KG1 (cell line): ENCODE measurements around the gene CNN3.

Source experiments
- DNase-seq: peaks from one replicate; lab custom pipeline; 2025; lab: John Stamatoyannopoulos, UW

Gene CNN3

DNA sequence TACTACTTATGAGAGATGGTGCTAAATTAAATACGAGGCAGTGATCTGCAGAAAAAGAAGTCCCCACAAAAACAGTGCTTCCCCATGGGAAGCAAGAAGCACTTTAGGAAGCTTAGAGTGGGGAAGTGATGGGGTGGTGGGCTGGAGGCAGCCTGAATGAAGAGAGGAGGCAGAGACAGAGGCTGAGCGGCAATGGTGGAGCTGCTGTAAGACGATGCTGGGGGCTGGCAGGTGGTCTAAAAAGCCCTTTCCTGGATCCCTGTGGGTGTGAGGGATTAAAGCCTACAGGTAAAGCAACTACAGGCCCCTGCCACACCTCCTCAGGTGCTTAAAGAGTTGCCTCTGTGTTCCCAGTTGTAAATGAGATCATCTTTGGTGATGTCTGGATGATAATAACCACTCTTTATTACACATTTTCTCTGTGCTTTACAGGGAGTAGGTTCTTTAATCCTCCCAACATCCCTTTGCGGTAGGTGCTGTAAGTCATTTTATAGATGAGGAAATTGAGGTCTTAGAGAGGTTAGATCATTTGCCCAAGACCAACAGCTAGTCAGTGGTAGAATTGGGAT, 39.2 kb downstream of the CNN3 start:
- DNase-seq, result no peak

DNA sequence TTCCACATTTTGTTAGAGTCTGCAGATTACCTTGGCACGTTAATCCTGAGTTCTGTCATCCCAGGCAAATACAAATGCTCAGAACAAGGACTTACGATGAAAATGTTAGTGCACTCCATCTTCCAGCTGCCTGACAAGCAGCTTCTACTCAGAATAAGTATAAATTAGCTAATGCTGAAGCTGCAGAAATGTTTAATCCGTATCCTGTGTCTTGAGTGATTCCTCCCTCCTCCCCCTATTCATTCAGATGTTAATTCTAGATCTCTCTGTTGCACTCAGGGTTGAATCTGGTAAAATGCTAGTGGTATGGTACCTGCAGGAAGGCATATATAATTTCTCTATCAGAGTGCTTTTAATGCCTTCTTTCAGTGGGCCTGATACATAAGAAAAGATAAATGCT, 39.8 kb downstream of the CNN3 start:
- DNase-seq, result no peak

DNA sequence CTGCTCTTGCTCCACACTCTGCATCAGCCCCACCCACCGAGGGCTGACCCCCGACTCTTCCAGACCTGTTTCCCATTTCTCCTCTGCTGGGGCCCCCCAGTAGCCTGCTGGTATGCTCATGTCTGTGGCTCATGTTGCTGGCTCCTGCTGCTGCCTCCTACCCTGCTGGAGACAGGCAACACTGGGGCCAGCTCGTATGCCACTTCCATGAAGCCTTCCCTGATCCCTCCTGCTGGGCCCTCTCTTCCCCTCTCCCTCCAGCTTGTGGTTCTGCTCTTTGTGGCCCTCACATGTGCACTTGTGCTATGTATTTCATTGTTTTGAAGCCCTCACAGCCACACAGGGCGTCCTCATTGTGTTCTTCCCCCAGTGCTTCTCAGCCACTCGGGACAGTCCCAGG, 40.5 kb downstream of the CNN3 start:
- DNase-seq, result no peak

DNA sequence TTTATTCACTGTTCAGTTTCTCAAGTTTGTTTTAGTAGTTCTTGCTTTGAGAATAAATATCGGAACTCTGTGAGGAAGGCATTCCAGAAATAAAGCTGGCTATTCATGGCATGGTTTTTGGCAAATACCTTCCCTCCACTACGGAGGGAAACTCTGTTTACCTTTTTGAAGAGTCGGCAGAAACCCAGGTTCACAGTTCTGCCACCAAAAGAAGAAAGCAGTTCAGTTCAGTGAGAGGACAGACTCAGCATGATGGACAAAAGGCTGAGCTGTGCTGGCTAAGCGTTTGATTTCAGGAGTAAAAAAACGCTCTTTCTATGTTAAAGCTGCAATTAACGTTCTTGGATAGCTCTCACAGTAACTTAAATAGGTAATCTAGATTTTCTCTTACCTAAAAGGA, 42.4 kb downstream of the CNN3 start:
- no peak for DNase-seq

DNA sequence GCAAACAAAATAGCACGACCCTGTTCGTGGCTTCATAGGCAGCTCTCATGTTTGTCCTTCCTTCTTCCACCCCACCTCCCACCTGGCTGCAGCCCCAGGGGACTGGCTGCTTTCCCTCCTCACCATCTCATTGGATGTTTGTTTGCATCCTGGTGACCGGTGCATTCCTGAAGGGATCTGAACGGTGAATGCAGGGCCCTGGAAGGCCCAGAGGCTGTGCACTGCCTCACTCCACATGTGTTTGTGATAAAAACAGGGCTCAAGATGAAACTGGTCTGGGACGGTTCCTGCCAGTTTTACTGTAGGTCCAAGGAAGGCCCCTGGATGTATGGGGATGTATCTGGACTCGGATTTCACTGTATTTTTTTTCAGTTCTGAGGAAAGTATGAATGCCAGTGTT, 42.8 kb downstream of the CNN3 start:
- no peak for DNase-seq

DNA sequence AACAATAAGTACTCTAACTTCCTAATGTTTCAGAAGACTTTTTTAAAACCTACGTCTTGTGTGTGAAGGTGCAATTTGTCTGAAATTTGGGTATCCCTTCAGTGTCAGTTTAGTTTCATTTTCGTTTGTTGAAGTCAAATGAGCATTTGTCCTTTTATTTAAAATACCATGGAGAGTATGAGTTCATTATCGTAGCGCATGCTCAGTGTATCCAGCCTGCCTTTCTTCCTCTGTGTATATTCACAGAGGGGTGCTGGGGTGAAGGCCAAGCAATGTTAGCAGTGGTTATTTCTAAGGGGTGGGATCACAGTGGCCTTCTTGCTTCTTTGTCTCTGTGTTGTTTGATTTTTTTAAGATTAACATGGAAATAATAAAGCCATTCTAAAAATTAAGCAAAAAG, 43.2 kb downstream of the CNN3 start:
- no peak for DNase-seq

DNA sequence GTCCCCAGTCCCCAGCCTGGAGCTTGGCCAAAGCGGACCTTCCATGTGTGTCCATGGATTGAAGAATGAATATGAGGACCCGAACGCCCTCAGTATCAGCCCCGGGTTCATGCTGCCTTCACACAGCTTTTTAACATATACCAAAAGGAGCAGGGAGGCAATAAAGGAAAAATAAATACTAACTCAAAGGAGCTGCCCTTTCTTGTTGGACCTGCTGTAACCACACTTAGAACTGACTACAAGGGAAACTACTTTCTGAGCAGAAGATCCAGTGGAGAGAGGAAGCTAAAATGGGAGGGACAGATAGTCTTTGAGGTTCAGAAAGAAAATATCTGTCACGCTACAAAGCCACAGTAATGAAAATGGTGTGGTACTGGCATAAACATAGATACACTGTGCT, 48.6 kb downstream of the CNN3 start:
- no peak for DNase-seq

DNA sequence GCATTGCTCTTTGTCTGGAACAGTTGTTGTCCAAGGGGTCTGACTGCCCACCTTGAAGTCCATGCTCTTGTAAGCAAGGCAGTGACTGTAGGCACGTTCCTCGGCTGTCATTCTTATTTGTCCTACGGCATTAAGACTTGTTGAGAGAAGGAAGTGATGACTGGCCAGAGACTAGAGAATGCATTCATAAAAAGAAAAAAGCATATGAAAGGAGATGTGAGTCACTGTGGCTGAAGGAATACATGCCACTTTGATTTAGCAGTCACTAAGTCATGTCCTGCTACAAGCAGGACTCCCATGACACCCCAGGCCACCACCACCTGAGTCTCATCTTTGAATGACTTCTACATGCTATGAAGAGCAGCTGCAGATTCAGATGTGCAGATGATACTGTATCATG, 50.5 kb downstream of the CNN3 start:
- DNase-seq, result no peak

DNA sequence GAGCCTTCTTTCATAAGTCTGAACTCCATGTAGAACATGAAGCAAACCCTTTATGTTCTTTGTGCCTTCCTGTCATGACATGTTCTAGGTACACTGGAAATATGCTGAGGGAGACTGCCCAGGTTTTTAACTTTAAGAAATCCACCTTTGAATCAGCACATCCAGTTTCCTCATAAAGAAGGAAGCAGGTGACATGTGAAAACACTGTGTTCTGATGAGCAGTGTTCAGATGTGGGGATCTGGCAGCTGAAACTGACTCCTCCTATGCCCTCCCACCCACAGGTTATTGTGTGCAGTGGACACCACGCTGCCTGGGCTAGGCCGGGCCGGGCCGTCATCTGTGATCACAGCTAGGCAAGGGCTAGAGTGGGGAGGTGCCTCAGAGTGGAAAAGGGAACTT, 51.1 kb downstream of the CNN3 start:
- no peak for DNase-seq

DNA sequence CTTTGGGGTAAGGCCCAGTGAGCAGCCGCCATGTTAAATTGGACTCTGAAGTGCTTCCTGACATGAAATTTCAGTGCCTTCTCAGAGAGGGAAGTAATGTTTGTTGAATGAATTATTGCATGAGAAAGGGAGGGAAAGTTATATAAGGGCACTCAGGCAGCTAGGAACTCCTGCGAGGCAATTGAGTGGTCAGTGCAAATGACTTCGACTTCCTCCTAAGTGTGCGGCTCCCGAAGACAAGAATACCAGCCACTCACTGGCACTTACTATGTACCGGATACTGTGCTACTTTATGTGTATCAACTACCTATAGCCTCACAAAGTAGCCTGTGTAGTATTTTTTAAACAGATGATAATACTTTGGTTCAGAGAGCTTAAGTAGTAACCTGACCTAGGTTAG, 52.5 kb downstream of the CNN3 start:
- no peak for DNase-seq

DNA sequence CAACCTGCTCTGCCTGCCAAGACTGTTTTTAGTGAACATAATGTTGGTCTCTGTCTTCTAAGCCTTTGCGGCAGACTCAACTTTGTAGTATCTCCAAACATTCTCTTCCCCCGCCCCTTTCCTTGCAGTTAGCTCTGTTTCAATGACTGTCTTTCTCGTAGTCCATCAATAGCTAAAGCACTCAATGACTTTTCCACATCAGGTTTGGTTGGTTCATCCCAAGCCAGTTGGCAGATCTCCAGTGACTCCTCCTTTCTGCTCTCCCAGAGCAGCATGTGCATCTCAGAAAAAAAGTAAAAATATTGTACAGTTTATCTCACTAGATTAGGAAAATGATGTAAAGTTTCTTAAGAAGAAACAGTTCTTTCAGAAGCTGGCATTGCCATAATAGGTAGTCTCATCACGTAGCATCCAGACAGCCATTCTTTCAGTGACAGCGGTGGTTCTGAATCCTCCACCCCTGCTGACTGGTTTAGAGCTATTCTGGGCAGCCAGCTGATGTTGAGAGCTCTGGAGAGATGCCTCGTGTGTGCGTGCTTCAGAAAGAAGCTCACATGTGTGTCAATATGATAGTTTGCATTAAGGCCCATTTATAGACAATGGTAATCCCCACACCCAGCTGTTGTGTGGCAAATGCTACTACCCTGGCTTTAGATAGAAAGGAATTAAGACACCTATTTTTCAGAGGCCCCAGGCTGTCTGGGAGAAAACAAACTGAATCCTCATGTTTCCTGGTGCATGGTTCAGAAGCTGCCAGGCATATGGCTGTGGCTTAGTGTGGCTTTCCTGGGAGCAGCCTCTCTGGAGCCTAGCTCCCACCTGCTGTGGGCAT, 53.2 kb downstream of the CNN3 start:
- DNase-seq, result no peak

DNA sequence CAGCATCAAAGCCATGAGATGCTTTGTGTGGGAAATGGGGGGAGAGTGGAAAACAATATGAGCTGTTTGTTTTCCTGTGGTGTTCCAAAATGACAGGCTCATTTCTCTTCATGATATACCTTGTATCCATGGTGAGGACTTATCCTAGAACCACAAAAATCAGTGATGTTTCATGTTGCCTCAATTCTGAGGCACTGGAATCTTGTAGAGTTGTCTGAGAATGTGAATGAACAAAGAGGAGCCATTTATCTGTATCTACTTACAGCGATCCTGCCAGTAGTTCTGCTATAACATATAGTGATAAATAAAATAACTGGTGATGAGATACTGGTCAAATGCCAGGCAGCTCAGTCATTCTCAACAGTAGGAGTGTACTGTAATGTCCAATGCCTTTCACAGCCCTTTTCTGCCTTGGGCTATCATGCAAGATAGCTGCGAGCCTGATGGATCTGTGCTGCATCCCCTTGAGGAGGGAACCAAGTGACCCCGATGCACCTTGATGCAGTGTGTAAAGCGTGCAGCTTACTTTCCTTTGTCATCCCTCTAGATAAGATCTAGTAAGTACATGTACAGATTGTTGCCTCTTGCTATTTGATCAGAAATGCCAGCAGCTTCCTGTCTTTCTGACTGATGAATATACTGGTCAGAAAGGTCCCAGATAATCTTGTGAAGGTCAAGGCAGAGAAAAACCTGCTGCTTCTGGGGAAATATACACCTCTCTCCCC, 54.0 kb downstream of the CNN3 start:
- no peak for DNase-seq

DNA sequence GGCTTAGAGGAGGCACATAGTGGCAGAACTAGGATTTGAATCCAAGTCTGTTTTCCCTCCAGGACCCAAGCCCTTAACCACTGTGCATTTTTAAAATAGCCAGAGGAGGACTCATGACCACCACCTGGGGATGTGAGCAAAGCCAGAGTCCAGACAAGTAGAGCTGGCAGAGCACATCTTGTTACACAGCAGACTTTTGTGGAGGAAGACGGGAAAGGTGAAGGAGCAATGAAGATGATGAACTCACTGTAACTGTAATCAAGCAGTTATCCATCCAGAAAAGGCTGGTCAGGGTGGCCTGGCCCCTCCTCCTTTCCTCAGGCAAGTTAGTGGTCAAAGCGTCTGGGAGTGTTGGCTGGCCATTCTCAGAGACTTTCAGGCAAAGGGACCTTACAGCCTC, 55.9 kb downstream of the CNN3 start:
- no peak for DNase-seq

DNA sequence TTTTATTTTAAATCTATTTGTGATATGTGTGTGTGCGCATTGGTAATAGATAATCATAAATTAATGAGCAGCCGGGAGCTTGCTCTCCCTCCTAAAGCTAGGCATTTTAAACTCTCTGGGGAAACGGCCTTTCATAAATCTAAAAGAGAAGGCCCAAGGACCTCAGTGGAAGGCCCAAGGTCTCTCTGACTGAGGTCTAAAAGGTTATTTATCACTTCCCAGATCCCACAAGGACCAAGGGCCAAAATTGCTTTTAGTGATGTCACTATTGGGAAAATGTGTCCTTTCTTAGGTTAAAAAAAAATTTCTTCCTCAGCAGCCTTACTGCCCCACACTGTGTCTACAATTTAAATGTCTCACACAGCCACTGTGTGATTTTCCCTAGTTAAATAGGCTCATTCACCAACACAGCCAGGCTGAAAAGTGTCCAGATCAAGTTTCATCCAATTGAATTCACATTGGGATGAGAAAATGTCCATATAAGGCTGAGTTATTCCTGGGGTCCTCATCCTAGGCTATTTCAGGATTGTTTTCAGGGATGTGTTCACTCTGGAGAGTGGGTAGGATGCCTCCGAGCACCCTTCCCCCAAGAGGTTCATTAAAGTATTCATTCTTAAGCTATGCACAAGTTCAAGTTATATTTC, 60.6 kb downstream of the CNN3 start:
- DNase-seq, result no peak

DNA sequence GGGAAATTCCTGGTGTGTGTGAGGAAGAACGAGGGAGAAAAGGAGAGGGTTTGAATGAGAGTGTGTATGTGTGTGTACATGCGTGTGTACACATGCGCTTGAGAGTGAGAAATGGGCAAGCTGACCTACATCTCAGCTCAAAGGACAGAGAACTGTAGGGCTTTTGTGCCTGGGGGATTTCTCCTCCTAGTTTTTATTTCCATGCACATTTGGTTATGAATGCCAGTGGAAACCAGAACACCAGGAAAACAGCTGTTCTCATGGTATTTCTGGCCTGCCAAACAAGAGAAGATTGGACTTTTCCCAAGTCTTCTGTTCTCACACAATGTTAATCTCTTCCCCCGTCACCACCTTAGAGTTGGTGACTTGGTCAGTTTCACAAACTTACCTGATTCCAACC, 61.5 kb downstream of the CNN3 start:
- DNase-seq, result no peak

DNA sequence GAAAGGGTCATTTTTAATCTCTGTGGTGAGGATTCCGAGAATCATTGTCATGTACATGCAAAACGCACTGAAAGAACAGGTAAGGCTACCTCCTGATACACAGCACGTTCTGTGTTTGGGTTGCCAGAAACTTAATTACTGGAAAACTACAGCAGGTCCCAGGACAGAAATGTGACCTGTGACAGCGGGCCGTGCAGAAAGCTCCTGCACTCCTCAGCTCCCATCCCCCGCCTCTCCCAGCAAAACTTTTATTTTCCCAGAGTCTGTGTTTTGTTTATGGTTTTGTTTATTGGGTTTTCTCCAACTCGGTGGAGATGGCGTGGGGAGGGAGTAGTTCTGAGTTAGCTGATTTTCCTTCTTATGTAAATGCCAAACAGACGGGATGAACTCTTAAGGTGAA, 62.1 kb downstream of the CNN3 start:
- no peak for DNase-seq

DNA sequence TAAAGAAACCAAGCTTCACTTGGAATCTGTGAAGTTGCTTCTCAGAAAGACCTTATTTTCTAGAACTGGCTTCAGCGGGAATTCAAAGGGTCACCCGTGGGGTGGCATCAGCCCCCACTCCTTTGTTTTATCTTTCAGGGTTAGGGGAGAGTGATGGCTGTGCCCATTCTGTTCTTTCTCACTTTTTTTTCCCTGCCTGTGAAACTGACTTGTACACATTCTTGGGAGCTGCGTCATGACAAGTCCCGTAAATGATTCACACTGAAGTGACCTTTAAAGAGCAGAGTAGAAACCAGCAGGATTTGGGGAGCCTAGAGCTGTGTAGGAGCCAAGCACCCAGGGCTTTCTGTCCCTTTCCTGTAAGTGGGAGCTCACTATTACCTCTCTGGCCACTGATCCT, 63.0 kb downstream of the CNN3 start:
- no peak for DNase-seq

DNA sequence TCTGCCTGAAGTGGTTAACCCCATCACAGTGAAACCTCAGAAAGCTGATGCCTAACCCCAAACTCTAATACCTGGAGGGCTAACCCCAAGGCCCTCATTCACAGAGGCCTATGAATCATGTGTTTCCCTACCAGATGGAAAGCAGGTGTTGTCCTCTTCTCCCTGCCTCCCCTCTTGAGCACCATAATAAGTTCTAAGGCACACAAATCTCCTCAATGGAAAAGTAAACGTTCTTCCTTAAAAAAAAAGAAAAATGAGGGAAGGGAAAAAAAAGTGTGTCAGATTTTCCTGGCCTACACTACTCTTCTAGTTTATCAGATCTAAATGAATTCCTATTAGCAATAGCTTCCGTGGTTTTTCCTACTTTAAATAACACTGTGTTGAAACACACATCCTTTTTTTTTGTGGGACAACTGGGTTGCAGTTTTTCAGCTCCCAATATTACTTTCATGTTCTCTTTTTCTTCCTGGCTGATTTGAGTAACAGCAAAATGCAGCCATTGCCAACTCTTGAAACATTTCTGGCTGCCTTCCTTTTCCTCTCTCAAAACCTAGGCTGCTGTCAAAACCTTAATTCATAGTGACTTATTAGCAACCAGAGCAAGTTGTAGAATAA, 63.5 kb downstream of the CNN3 start:
- no peak for DNase-seq

DNA sequence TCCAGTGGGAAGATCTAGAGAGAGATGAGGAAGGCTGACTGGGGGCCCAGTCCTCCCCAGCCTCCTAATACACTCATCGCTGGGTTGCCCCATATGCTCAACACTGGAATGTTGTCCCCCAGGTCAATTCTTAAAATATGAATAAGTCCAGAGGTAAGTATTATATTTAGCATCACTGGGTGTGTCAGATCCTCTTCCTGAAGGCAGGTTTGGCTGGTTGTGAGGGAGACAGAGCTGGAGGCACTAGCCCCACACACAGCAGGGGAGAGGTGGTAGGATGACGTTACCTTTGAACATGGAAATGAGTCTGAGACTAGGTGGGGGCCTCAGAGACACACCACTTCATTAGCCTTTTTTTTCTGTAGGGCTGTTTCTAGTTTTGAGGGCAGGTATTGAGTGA, 64.2 kb downstream of the CNN3 start:
- no peak for DNase-seq

DNA sequence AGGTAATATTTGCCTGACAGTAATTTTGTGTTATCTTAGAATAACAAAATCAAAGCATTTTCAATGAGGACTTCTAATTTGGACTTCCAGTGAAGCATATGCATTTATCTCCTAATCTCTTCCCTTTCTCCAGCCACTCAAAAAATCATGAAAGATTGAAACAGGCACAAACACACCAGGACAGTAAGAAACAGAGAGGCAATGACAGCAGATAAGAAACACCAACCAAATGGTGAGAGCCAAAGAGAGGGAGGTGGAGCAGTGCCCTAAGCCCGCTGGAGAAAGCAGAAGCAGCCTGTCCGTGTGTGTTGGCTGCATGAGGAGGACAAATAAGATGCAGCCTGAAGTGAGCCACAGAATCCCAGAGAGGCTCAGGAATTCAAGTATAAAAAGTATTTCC, 67.7 kb downstream of the CNN3 start:
- no peak for DNase-seq

DNA sequence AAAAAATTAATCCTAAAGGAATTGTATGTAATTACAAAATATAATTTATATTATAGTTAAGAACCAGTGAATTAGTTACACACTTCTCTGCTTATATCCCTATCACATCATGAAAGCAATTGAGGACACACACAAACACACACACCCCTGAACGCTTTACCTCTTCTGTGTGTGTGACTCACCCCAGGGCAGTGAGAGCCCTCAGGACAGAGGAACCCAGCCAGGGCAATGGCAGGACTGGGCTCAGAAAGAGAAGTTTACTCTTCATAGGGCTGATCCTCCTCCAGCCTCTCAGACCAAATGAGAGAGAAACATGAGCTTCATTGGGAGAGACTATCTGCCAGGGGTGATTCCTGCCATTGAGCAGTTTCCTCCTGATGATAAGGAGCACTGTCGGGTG, 68.6 kb downstream of the CNN3 start:
- no peak for DNase-seq

DNA sequence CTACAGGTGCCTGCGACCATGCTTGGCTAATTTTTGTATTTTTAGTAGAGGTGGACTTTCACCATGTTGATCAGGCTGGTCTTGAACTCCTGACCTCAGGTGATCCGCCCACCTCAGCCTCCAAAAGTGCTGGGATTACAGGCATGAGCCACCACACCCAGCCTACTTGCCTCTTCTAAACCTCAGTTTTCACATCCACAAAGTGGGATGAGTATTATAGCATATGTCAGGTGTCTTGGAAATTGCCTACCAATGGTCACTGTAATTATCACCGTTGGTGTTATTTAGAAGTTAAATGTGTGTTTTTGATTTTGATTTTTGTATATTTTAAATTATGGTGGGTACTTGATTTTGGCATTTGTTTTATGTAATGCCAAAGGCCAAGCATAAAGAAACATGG, 70.0 kb downstream of the CNN3 start:
- no peak for DNase-seq

DNA sequence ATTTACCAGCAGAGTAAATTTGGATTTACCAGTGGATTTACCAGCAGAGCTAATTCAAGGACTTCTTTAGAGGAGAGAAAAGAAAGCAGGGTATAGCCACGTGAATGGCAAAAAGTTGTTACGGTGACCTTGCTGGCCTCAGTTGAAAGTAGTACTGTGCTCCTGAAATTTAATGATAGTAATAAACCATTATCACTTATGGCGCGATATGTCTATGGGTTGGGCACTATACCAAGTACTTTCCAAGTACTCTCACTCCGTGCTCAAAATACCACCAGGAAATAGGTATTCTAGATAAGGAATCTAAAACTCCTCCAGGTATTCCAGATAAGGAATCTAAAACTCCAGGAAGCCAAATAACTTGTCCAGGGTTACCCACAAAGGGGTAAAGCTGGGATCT, 70.9 kb downstream of the CNN3 start:
- DNase-seq, result no peak
